Measurements from ENCODE around the gene MVB12B. TPM values are rescaled to one million over a fixed set of nuclear protein-coding genes. Genes with fewer than 3 reads are reported as not detected.

The MVB12B gene
- total RNA-seq, 1 donor from 2014 or later: 12.8 TPM

DNA sequence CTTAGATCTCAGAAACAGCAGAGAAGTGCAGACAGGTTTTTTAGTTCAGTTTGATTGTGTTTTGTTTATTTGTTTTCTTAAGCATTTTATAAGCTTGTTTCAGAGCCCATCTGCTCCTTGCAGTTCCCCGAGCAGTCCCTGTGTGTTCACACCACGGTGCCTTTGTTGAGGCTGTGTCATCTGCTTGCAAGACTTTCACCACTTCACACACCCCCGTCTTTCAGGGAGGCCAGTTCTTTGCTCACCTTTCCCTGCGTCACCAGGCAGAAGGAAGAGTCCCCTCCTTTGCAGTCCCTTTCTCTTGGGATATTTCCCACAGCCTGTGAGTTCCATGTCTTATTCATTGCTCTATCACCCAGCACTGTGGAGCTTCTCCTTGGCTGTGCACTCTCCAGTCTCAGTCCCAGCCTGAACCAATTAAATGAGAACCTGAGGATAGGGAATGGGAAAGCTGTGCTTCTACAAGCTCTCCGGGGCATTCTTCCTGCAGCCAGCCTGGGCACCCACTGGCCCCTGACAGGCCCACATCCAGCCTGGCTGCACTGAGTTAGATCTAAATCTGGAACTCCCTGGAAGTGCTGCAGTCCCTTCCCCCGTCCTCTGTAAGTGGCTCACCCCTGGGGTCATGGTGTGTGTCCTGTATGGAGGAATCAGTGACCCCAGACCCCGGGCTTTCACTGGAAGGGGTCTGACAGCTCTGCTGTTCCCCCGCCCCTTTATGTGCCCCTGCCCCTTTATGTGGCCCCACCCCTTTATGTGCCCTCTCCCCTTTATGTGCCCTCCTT lies 5.5 kb downstream of the MVB12B start:
- H3K4me3 ChIP-seq (ENCODE audit: insufficient read depth, low read depth, low read length): no peak overlapping the region
- Mint-ChIP-seq H3K4me1 (ENCODE audit: low read depth, unreplicated experiment) (peaks cover 16% of the 10 kb centered on the region), H3K27ac (ENCODE audit: unreplicated experiment) (no peak overlapping the region), H3K9me3 (ENCODE audit: unreplicated experiment) (no peaks in the 10 kb centered on the region), H3K4me3 (ENCODE audit: unreplicated experiment) (no peak overlapping the region), H3K27me3 (ENCODE audit: low read depth, unreplicated experiment) (no peaks in the 10 kb centered on the region), H3K36me3 (ENCODE audit: low read depth, unreplicated experiment) (peaks cover 2% of the 10 kb centered on the region)
- H3K9ac ChIP-seq (ENCODE audit: low read length): no peak overlapping the region
- no peak overlapping the region for H2AFZ ChIP-seq (ENCODE audit: low read depth, low read length)
- H3K79me2 ChIP-seq (ENCODE audit: insufficient read depth, low read length): peaks cover 43% of the 10 kb centered on the region
- no peaks in the 10 kb centered on the region for H3K27me3 ChIP-seq (ENCODE audit: insufficient read depth, low read length)
- H3K27ac ChIP-seq (ENCODE audit: low read depth, low read length): no peak overlapping the region
- no peaks in the 10 kb centered on the region for H3K36me3 ChIP-seq (ENCODE audit: insufficient read depth, low read length)
- H4K20me1 ChIP-seq (ENCODE audit: insufficient read depth, low read length): peaks cover 58% of the 10 kb centered on the region
- H3K4me2 ChIP-seq (ENCODE audit: low read length): no peak overlapping the region
- no peaks in the 10 kb centered on the region for H3K9me3 ChIP-seq (ENCODE audit: insufficient read depth, low read depth, low read length)
- no peak for DNase-seq (ENCODE audit: low read depth)
- TF ChIP-seq, protein P1, sequence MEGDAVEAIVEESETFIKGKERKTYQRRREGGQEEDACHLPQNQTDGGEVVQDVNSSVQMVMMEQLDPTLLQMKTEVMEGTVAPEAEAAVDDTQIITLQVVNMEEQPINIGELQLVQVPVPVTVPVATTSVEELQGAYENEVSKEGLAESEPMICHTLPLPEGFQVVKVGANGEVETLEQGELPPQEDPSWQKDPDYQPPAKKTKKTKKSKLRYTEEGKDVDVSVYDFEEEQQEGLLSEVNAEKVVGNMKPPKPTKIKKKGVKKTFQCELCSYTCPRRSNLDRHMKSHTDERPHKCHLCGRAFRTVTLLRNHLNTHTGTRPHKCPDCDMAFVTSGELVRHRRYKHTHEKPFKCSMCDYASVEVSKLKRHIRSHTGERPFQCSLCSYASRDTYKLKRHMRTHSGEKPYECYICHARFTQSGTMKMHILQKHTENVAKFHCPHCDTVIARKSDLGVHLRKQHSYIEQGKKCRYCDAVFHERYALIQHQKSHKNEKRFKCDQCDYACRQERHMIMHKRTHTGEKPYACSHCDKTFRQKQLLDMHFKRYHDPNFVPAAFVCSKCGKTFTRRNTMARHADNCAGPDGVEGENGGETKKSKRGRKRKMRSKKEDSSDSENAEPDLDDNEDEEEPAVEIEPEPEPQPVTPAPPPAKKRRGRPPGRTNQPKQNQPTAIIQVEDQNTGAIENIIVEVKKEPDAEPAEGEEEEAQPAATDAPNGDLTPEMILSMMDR (IDR thresholded peaks at IDR 0.05; ENCODE audit: insufficient read depth, low read depth, low read length): no peak
- no peak for TF ChIP-seq EZH2 (IDR thresholded peaks at IDR 0.05; ENCODE audit: insufficient read depth, low read length)
- FAIRE-seq: no peak
- peaks cover 15% of the 10 kb centered on the region for H3K4me1 ChIP-seq (ENCODE audit: insufficient read depth, low read length)

DNA sequence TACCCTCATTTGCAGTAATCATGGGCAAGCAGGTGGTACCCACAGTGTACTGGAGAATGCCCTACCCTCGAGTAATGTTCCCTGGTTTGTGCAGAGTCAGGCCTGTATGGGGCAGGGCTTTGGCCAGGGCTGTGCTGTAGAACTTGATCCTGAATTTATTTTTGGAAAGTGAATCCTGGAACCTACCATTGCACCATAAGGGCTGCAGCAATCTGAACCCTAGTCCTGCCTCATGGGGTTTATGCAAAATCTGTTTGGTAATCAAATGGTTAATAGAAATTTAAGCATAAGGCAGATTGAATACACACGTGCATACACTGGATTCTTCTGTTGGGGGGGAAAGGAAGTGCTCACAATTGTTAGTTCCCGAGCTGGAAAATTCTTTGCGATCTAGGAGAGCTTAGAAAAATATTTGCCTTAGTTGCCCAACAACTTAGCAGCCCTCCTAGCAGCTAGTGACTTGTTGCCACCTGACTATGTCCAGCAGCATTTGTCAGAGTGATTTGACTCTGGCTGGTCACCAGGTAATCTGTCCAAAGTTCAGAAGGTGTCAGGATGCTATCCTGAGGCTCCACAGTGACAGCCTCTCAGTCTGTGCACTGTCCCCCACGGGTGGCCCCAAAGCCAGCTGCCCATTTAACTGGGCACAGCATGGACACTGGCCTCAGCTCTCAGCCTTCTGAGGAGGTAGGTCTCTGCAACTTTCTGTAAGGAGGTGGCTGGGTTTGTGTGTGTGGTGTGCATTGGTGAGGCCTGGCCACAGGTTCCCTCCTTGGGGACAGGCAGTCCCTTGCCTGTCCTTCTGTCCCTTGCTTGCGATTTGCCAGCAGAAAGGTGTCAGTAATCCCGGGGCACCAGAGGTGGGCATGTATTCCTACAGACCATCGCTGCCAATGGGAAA lies 8.3 kb downstream of the MVB12B start:
- Histone ChIP-seq H3K4me3 (ENCODE audit: insufficient read depth, low read depth, low read length) (no peak overlapping the region), H3K36me3 (ENCODE audit: insufficient read depth, low read length) (no peaks in the 10 kb centered on the region), H3K9me3 (ENCODE audit: insufficient read depth, low read depth, low read length) (no peaks in the 10 kb centered on the region), H3K4me1 (ENCODE audit: insufficient read depth, low read length) (peaks cover 10% of the 10 kb centered on the region), H3K27me3 (ENCODE audit: insufficient read depth, low read length) (no peaks in the 10 kb centered on the region), H3K4me2 (ENCODE audit: low read length) (no peak overlapping the region), H4K20me1 (ENCODE audit: insufficient read depth, low read length) (peaks cover 66% of the 10 kb centered on the region), H3K79me2 (ENCODE audit: insufficient read depth, low read length) (peaks cover 44% of the 10 kb centered on the region), H3K9ac (ENCODE audit: low read length) (no peak overlapping the region), H2AFZ (ENCODE audit: low read depth, low read length) (no peak overlapping the region), H3K27ac (ENCODE audit: low read depth, low read length) (no peak overlapping the region)
- H3K9me3 Mint-ChIP-seq (ENCODE audit: unreplicated experiment): no peaks in the 10 kb centered on the region
- no peak for TF ChIP-seq EZH2 (IDR thresholded peaks at IDR 0.05; ENCODE audit: insufficient read depth, low read length)
- TF ChIP-seq, protein P1 (IDR thresholded peaks at IDR 0.05; ENCODE audit: insufficient read depth, low read depth, low read length): no peak
- no peak overlapping the region for H3K4me3 Mint-ChIP-seq (ENCODE audit: unreplicated experiment)
- H3K27ac Mint-ChIP-seq (ENCODE audit: unreplicated experiment): no peak overlapping the region
- no peaks in the 10 kb centered on the region for H3K27me3 Mint-ChIP-seq (ENCODE audit: low read depth, unreplicated experiment)
- no peak for FAIRE-seq
- H3K4me1 Mint-ChIP-seq (ENCODE audit: low read depth, unreplicated experiment): peaks cover 11% of the 10 kb centered on the region
- peaks cover under 1% of the 10 kb centered on the region for H3K36me3 Mint-ChIP-seq (ENCODE audit: low read depth, unreplicated experiment)
- peak; percentile 32 for DNase-seq (ENCODE audit: low read depth)

Data from astrocyte (in vitro differentiated cells and primary cell).